ENCODE data around the gene TMTC4. TPM values are rescaled to one million over a fixed set of nuclear protein-coding genes. Genes with fewer than 3 reads are reported as not detected.
"Not testable (repeated sequence)": the region's sequence is repeated elsewhere in the genome, so short reads cannot be mapped to it uniquely, and the experiment has no call there.

Gene TMTC4
- total and polyA plus RNA-seq, 2 experiments from 2014 or later = 15.0 to 32.6 TPM

- Histone ChIP-seq H3K27me3 (no peaks in the 10 kb centered on the region), H3K9me3 (ENCODE audit: low read depth) (no peaks in the 10 kb centered on the region), H4K20me1 (ENCODE audit: insufficient read depth, poor library complexity, severe bottlenecking) (no peaks in the 10 kb centered on the region), H3K9me2 (replicated peaks; ENCODE audit: insufficient read depth) (no peaks in the 10 kb centered on the region), H3K79me2 (no peaks in the 10 kb centered on the region), H3K4me1 (ENCODE audit: insufficient read depth) (no peaks in the 10 kb centered on the region), H3K27ac (no peak overlapping the region), H3K36me3 (replicated peaks; ENCODE audit: insufficient read depth, low read depth) (no peaks in the 10 kb centered on the region), H3K4me2 (no peak overlapping the region), H2AFZ (no peak overlapping the region), H3K4me3 (no peak overlapping the region)
- TF ChIP-seq EZH2phosphoT487 (IDR thresholded peaks at IDR 0.05; ENCODE audit: low read depth, severe bottlenecking, unreplicated experiment) (no peak), EZH2 (IDR thresholded peaks at IDR 0.05; ENCODE audit: borderline replicate concordance) (no peak), CTCF (IDR thresholded peaks at IDR 0.05; ENCODE audit: poor library complexity) (no peak)
- DNase-seq (ENCODE audit: low spot score) = no peak
- WGBS (ENCODE audit: low lambda C conversion rate, missing lambda C conversion rate) = 79% methylated on average over 1 of the region's 1 CpG
Measured at GRCh38 chr13:100689191-100689590, 14.6 kb upstream of the TMTC4 start.

GRCh38 chr13:100680131-100680530, 5.5 kb upstream of the TMTC4 start:
- no peaks in the 10 kb centered on the region for H3K4me1 ChIP-seq (ENCODE audit: insufficient read depth)
- H3K4me2 ChIP-seq = no peak overlapping the region
- no peak overlapping the region for H3K4me3 ChIP-seq
- DNase-seq (ENCODE audit: low spot score) = no peak
- peaks cover 6% of the 10 kb centered on the region for H3K27me3 ChIP-seq
- 98% methylated on average over 3 of the region's 3 CpGs for WGBS (ENCODE audit: low lambda C conversion rate, missing lambda C conversion rate)
- no peaks in the 10 kb centered on the region for H3K9me3 ChIP-seq (ENCODE audit: low read depth)
- H3K36me3 ChIP-seq (replicated peaks; ENCODE audit: insufficient read depth, low read depth) = no peaks in the 10 kb centered on the region
- no peak overlapping the region for H2AFZ ChIP-seq
- no peaks in the 10 kb centered on the region for H3K9me2 ChIP-seq (replicated peaks; ENCODE audit: insufficient read depth)
- no peak overlapping the region for H3K27ac ChIP-seq
- no peak for TF ChIP-seq EZH2 (IDR thresholded peaks at IDR 0.05; ENCODE audit: borderline replicate concordance)
- TF ChIP-seq EZH2phosphoT487 (IDR thresholded peaks at IDR 0.05; ENCODE audit: low read depth, severe bottlenecking, unreplicated experiment) = no peak
- TF ChIP-seq CTCF (IDR thresholded peaks at IDR 0.05; ENCODE audit: poor library complexity) = no peak
- no peaks in the 10 kb centered on the region for H4K20me1 ChIP-seq (ENCODE audit: insufficient read depth, poor library complexity, severe bottlenecking)
- no peaks in the 10 kb centered on the region for H3K79me2 ChIP-seq

GRCh38 chr13:100677128-100677527, 2.5 kb upstream of the TMTC4 start:
- not testable (repeated sequence) for H3K9me2 ChIP-seq (replicated peaks; ENCODE audit: insufficient read depth); H3K27ac ChIP-seq; H3K36me3 ChIP-seq (replicated peaks; ENCODE audit: insufficient read depth, low read depth); H3K4me2 ChIP-seq; H2AFZ ChIP-seq; H4K20me1 ChIP-seq (ENCODE audit: insufficient read depth, poor library complexity, severe bottlenecking); H3K27me3 ChIP-seq; DNase-seq (ENCODE audit: low spot score); H3K9me3 ChIP-seq (ENCODE audit: low read depth); H3K4me3 ChIP-seq
- peaks cover 12% of the 10 kb centered on the region for H3K79me2 ChIP-seq
- 91% methylated on average over 5 of the region's 5 CpGs for WGBS (ENCODE audit: low lambda C conversion rate, missing lambda C conversion rate)
- H3K4me1 ChIP-seq (ENCODE audit: insufficient read depth) = peaks cover 14% of the 10 kb centered on the region

- Histone ChIP-seq H3K9me2 (replicated peaks; ENCODE audit: insufficient read depth) (no peaks in the 10 kb centered on the region), H3K9me3 (ENCODE audit: low read depth) (no peaks in the 10 kb centered on the region), H3K4me3 (peak overlapping the region; percentile 62), H3K4me1 (ENCODE audit: insufficient read depth) (peaks cover 14% of the 10 kb centered on the region), H3K27ac (no peak overlapping the region), H2AFZ (peak overlapping the region; percentile 63), H3K79me2 (peaks cover 26% of the 10 kb centered on the region), H3K27me3 (peaks cover 6% of the 10 kb centered on the region), H3K36me3 (replicated peaks; ENCODE audit: insufficient read depth, low read depth) (no peaks in the 10 kb centered on the region), H4K20me1 (ENCODE audit: insufficient read depth, poor library complexity, severe bottlenecking) (peaks cover 4% of the 10 kb centered on the region), H3K4me2 (peak overlapping the region; percentile 92)
- 14% methylated on average over 12 of the region's 15 CpGs for WGBS (ENCODE audit: low lambda C conversion rate, missing lambda C conversion rate)
- no peak for TF ChIP-seq CTCF (IDR thresholded peaks at IDR 0.05; ENCODE audit: poor library complexity)
- no peak for TF ChIP-seq EZH2 (IDR thresholded peaks at IDR 0.05; ENCODE audit: borderline replicate concordance)
- no peak for TF ChIP-seq EZH2phosphoT487 (IDR thresholded peaks at IDR 0.05; ENCODE audit: low read depth, severe bottlenecking, unreplicated experiment)
- no peak for DNase-seq (ENCODE audit: low spot score)
Measured at GRCh38 chr13:100675661-100676129, 1.1 kb upstream of the TMTC4 start.

Measured in hepatocyte (in vitro differentiated cells).